Measurements from ENCODE around the gene EXOC6. TPM values are rescaled to one million over a fixed set of nuclear protein-coding genes. Genes with fewer than 3 reads are reported as not detected.

The EXOC6 gene
- total RNA-seq, 6 experiments from 2014 or later, result 5.5 to 15.6 (median 9.9) TPM

DNA sequence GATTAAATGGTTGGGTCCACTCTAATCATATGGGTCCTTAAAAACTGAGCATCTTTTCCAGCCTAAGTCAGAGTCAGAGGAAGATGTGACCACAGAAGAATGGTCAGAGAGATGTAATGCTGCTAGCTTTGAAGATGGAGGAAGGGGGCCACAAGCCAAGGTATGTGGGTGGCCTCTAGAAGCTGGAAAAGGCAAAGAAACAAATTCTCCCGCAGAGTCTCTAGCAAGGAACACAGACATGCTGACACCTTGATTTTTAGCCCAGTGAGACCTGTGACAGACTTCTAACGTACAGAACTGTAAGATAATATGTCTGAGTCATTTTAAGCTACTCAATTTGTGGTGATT, 1.5 kb upstream of the EXOC6 start:
- H3K36me3 ChIP-seq, result no peaks in the 10 kb centered on the region
- intact Hi-C loops (cut with DNase I), result no loop called here
- WGBS (ENCODE audit: insufficient coverage, low coverage, low lambda C conversion rate, missing lambda C conversion rate), result 96% methylated on average over 2 of the region's 2 CpGs
- H3K4me3 ChIP-seq, result no peak overlapping the region
- TF ChIP-seq, protein P1, sequence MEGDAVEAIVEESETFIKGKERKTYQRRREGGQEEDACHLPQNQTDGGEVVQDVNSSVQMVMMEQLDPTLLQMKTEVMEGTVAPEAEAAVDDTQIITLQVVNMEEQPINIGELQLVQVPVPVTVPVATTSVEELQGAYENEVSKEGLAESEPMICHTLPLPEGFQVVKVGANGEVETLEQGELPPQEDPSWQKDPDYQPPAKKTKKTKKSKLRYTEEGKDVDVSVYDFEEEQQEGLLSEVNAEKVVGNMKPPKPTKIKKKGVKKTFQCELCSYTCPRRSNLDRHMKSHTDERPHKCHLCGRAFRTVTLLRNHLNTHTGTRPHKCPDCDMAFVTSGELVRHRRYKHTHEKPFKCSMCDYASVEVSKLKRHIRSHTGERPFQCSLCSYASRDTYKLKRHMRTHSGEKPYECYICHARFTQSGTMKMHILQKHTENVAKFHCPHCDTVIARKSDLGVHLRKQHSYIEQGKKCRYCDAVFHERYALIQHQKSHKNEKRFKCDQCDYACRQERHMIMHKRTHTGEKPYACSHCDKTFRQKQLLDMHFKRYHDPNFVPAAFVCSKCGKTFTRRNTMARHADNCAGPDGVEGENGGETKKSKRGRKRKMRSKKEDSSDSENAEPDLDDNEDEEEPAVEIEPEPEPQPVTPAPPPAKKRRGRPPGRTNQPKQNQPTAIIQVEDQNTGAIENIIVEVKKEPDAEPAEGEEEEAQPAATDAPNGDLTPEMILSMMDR (IDR thresholded peaks at IDR 0.05), result no peak
- TF ChIP-seq POLR2A (IDR thresholded peaks at IDR 0.05), result no peak
- H3K27ac ChIP-seq, result no peak overlapping the region
- H3K9me3 ChIP-seq, result no peaks in the 10 kb centered on the region
- ATAC-seq (no peak), DNase-seq (no peak)
- H3K4me1 ChIP-seq, result peaks cover 0 to 10% (median 0%) of the 10 kb centered on the region in 4 donors
- H3K27me3 ChIP-seq, result no peaks in the 10 kb centered on the region

DNA sequence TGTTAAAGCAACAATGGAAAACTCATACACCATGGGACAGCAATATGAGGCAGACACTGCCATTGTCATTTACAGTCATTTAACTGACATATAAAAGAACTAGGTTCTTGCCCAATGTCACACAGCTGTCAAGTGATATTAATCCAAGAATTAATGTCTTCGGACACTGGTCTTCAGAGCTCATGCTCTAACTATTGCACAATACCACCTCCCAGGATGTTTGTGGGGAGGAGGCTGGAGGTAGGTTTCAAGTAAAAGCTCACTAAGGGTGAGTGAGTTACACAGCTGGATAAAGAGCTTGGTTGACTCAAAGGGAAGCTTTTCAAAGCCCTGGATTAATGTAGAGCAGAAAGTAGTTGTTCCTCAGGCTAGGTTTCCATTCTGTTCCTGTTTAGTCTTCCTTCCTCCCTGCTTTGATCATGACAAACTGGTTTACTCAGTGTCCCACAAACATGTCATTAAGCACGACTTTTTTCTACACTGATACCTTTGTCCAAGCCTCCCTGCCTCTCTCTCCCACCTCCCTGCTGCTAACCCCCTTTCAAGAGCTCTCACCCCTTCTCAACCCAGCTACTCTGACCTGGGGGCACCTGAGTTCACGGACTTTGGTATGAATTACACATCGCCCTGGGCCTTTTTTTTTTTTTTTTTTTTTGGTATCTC, 987 bp upstream of the EXOC6 start:
- Histone ChIP-seq H3K9me3 (no peaks in the 10 kb centered on the region), H3K4me3 (peak overlapping the region in 1 of 3 donors; percentile 95), H3K4me1 (peaks cover 0 to 10% (median 0%) of the 10 kb centered on the region in 4 donors), H3K27ac (no peak overlapping the region), H3K36me3 (no peaks in the 10 kb centered on the region), H3K27me3 (no peaks in the 10 kb centered on the region)
- intact Hi-C loops (cut with DNase I), result no loop called here
- no peak for DNase-seq
- no peak for ATAC-seq
- no peak for TF ChIP-seq POLR2A (IDR thresholded peaks at IDR 0.05)
- TF ChIP-seq, protein P1 (IDR thresholded peaks at IDR 0.05), result no peak
- WGBS (ENCODE audit: insufficient coverage, low coverage, low lambda C conversion rate, missing lambda C conversion rate), result 38% methylated on average over 4 of the region's 4 CpGs

DNA sequence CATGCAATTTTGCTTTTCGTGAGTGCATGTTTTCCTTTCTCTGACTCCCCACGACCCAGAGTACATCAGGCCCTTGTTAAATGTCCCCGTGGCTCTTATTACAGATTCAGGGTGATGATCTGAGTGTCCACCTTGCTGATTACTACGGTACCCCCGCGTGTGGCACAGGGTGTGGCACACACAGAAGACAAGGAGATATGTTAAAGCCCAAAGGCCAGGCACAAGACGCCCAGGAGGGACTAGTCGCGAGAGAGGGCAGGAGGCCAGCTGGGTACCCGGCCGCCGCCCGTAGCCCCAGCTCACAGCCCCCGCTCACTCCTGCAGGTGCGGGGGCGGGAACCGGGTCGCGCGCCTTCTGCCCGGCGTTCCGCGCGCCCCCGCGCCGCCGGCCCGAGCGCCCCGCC, 281 bp upstream of the EXOC6 start:
- peak overlapping the region in 2 of 3 donors; percentile 86 to 90 for H3K27ac ChIP-seq
- intact Hi-C loops (cut with DNase I), result no loop called here
- peaks cover 0 to 10% (median 0%) of the 10 kb centered on the region in 4 donors for H3K4me1 ChIP-seq
- TF ChIP-seq, protein P1 (IDR thresholded peaks at IDR 0.05), result no peak
- TF ChIP-seq POLR2A (IDR thresholded peaks at IDR 0.05), result no peak
- DNase-seq, result no peak
- 1% methylated on average over 9 of the region's 32 CpGs for WGBS (ENCODE audit: insufficient coverage, low coverage, low lambda C conversion rate, missing lambda C conversion rate)
- no peak for ATAC-seq
- no peaks in the 10 kb centered on the region for H3K36me3 ChIP-seq
- peak overlapping the region; percentile 51 to 95 (median 86) for H3K4me3 ChIP-seq
- no peaks in the 10 kb centered on the region for H3K9me3 ChIP-seq
- H3K27me3 ChIP-seq, result no peaks in the 10 kb centered on the region

DNA sequence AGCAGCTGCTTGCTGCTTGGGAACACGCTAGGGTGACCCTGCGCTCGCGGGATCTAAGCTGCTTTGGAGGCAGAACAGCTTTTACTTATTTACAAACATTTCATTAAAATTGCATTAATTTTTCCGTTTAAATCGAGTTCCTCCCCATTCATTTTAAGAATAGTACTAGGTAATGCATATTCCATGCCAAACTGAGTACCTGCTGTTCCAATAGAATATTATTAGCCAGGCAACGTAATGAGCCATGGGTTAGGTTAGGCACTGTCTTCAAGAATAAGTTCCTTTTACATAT, 860 bp downstream of the EXOC6 start:
- no peak for TF ChIP-seq POLR2A (IDR thresholded peaks at IDR 0.05)
- TF ChIP-seq, protein P1 (IDR thresholded peaks at IDR 0.05), result no peak
- H3K27me3 ChIP-seq, result no peaks in the 10 kb centered on the region
- no peaks in the 10 kb centered on the region for H3K9me3 ChIP-seq
- H3K36me3 ChIP-seq, result no peaks in the 10 kb centered on the region
- 0% methylated on average over 7 of the region's 7 CpGs for WGBS (ENCODE audit: insufficient coverage, low coverage, low lambda C conversion rate, missing lambda C conversion rate)
- DNase-seq (no peak), ATAC-seq (no peak)
- intact Hi-C loops (cut with DNase I), result no loop called here
- H3K4me1 ChIP-seq, result peaks cover 0 to 5% (median 0%) of the 10 kb centered on the region in 4 donors
- peak overlapping the region; percentile 86 to 98 (median 95) for H3K4me3 ChIP-seq
- peak overlapping the region; percentile 86 to 90 (median 86) for H3K27ac ChIP-seq
